ENCODE measurements around the gene CHST8.

The CHST8 gene

GRCh38 chr19:33678796-33679585 is 57.2 kb downstream of the CHST8 start:
- no peaks in the 10 kb centered on the region for H3K9me3 ChIP-seq (ENCODE audit: insufficient read depth, low read length)
- H3K36me3 ChIP-seq (ENCODE audit: low read length): no peaks in the 10 kb centered on the region
- no peak overlapping the region for H3K4me2 ChIP-seq (ENCODE audit: low read depth, low read length, poor library complexity, severe bottlenecking)
- H3K27me3 ChIP-seq (ENCODE audit: low read length): no peaks in the 10 kb centered on the region
- H3K27ac ChIP-seq (ENCODE audit: low read depth, low read length): no peak overlapping the region
- no peak overlapping the region for H3K4me3 ChIP-seq (ENCODE audit: insufficient read depth, low read length, poor library complexity, severe bottlenecking)
- H3K9me2 ChIP-seq (replicated peaks; ENCODE audit: insufficient read depth, low read length): no peaks in the 10 kb centered on the region
- H3K9ac ChIP-seq (ENCODE audit: low read length): no peak overlapping the region
- H3K79me2 ChIP-seq (ENCODE audit: insufficient read depth, low read length): no peaks in the 10 kb centered on the region
- H4K20me1 ChIP-seq (ENCODE audit: low read depth, low read length): no peaks in the 10 kb centered on the region
- TF ChIP-seq CTCF (IDR thresholded peaks at IDR 0.05; ENCODE audit: insufficient read depth, low read length, poor library complexity, severe bottlenecking): no peak
- no peak for TF ChIP-seq EZH2phosphoT487 (conservative IDR thresholded peaks at IDR 0.05; ENCODE audit: low read length)
- H2AFZ ChIP-seq (ENCODE audit: low read depth, low read length, severe bottlenecking): no peak overlapping the region
- H3F3A ChIP-seq (ENCODE audit: insufficient read depth): no peaks in the 10 kb centered on the region

GRCh38 chr19:33679696-33680095 is 57.9 kb downstream of the CHST8 start:
- no peak overlapping the region for H2AFZ ChIP-seq (ENCODE audit: low read depth, low read length, severe bottlenecking)
- H3K9ac ChIP-seq (ENCODE audit: low read length): no peak overlapping the region
- no peak overlapping the region for H3K4me2 ChIP-seq (ENCODE audit: low read depth, low read length, poor library complexity, severe bottlenecking)
- no peaks in the 10 kb centered on the region for H3F3A ChIP-seq (ENCODE audit: insufficient read depth)
- no peaks in the 10 kb centered on the region for H3K9me2 ChIP-seq (replicated peaks; ENCODE audit: insufficient read depth, low read length)
- no peaks in the 10 kb centered on the region for H3K79me2 ChIP-seq (ENCODE audit: insufficient read depth, low read length)
- no peak for TF ChIP-seq CTCF (IDR thresholded peaks at IDR 0.05; ENCODE audit: insufficient read depth, low read length, poor library complexity, severe bottlenecking)
- TF ChIP-seq EZH2phosphoT487 (conservative IDR thresholded peaks at IDR 0.05; ENCODE audit: low read length): no peak
- H4K20me1 ChIP-seq (ENCODE audit: low read depth, low read length): no peaks in the 10 kb centered on the region
- no peak overlapping the region for H3K4me3 ChIP-seq (ENCODE audit: insufficient read depth, low read length, poor library complexity, severe bottlenecking)
- H3K27ac ChIP-seq (ENCODE audit: low read depth, low read length): no peak overlapping the region
- H3K9me3 ChIP-seq (ENCODE audit: insufficient read depth, low read length): no peaks in the 10 kb centered on the region
- no peaks in the 10 kb centered on the region for H3K27me3 ChIP-seq (ENCODE audit: low read length)
- no peaks in the 10 kb centered on the region for H3K36me3 ChIP-seq (ENCODE audit: low read length)

GRCh38 chr19:33681081-33681680 is 59.4 kb downstream of the CHST8 start:
- Histone ChIP-seq H2AFZ (ENCODE audit: low read depth, low read length, severe bottlenecking) (no peak overlapping the region), H3K36me3 (ENCODE audit: low read length) (no peaks in the 10 kb centered on the region), H4K20me1 (ENCODE audit: low read depth, low read length) (no peaks in the 10 kb centered on the region), H3K27me3 (ENCODE audit: low read length) (no peaks in the 10 kb centered on the region), H3K4me3 (ENCODE audit: insufficient read depth, low read length, poor library complexity, severe bottlenecking) (no peak overlapping the region), H3F3A (ENCODE audit: insufficient read depth) (no peaks in the 10 kb centered on the region), H3K9me3 (ENCODE audit: insufficient read depth, low read length) (no peaks in the 10 kb centered on the region), H3K9ac (ENCODE audit: low read length) (no peak overlapping the region), H3K79me2 (ENCODE audit: insufficient read depth, low read length) (no peaks in the 10 kb centered on the region), H3K9me2 (replicated peaks; ENCODE audit: insufficient read depth, low read length) (no peaks in the 10 kb centered on the region), H3K4me2 (ENCODE audit: low read depth, low read length, poor library complexity, severe bottlenecking) (no peak overlapping the region), H3K27ac (ENCODE audit: low read depth, low read length) (no peak overlapping the region)
- TF ChIP-seq CTCF (IDR thresholded peaks at IDR 0.05; ENCODE audit: insufficient read depth, low read length, poor library complexity, severe bottlenecking): no peak
- TF ChIP-seq EZH2phosphoT487 (conservative IDR thresholded peaks at IDR 0.05; ENCODE audit: low read length): no peak
